Prostate gland (tissue), 2 donors: ENCODE results near the gene ARFRP1. TPM values are rescaled to one million over a fixed set of nuclear protein-coding genes. Genes with fewer than 3 reads are reported as not detected.

ENCODE experiments used
- DNase-seq: peaks from one replicate; pipeline ENCODE4 v3.0.0-alpha.2; 2019; ENCODE audit warnings: low spot score
- H3K27ac ChIP-seq, 2 donors: fragments of 200-600 bp; sonication (generic); 2 replicates each; pipeline ENCODE4 v1.5.1; 2017 to 2019
- H3K27me3 ChIP-seq: fragments of 200-600 bp; sonication (generic); replicated peaks from 2 replicates; pipeline ENCODE4 v1.5.1; 2019; ENCODE audit not compliant: insufficient read depth
- H3K36me3 ChIP-seq, 2 donors: fragments of 200-600 bp; sonication (generic); 1 replicate in 1 of 2; 2 replicates in 1 of 2; pipeline versions ENCODE4 v1.5.1 to v1.8.1; 2017 to 2019
- H3K4me1 ChIP-seq: fragments of 200-600 bp; sonication (generic); replicated peaks from 2 replicates; pipeline ENCODE4 v1.5.1; 2019
- H3K4me3 ChIP-seq, 2 donors: fragments of 200-600 bp; sonication (generic); 2 replicates each; pipeline ENCODE4 v1.5.1; 2017 to 2019
- H3K9me3 ChIP-seq: fragments of 200-600 bp; sonication (generic); 2 replicates; pipeline ENCODE4 v1.5.1; 2017
- CTCF ChIP-seq, 4 experiments: fragments of 200-600 bp in 2 of 4; fragments of 450-650 bp in 2 of 4; sonication (generic) in 2 of 4; IDR thresholded peaks; 1 replicate in 3 of 4; 2 replicates in 1 of 4; pipeline ENCODE4 v1.5.1; 2016 to 2019; ENCODE audit warnings: antibody characterized with exemption in 4 of 4, mild to moderate bottlenecking in 2 of 4, moderate library complexity in 2 of 4
- POLR2A ChIP-seq: fragments of 450-650 bp; IDR thresholded peaks from one replicate; pipeline ENCODE4 v1.6.1; 2016; ENCODE audit warnings: antibody characterized with exemption, mild to moderate bottlenecking
- POLR2AphosphoS5 ChIP-seq: sonication (generic); formaldehyde crosslinking; IDR thresholded peaks from one replicate; pipeline ENCODE4 v1.6.1; 2017; ENCODE audit warnings: antibody characterized with exemption
- WGBS: methylation state at CpG from one replicate; pipeline ENCODE4 v1.1.5; 2018; 5-methylcytosine and 5-hydroxymethylcytosine counted together
- intact Hi-C: fragments of 100-400 bp; cut with DNase I; formaldehyde crosslinking; loops from one replicate; pipeline ENCODE4 v1.14.2; 2022
- total RNA-seq, 2 donors: library from RNA; depleted of rRNA; stranded (reverse); fragments of >200 nt; gene quantifications; one replicate each; pipeline ENCODE4 v1.1.0, GENCODE V29; 2016

The ARFRP1 gene
- total RNA-seq, 2 donors from 2014 or later: 36.8 to 50.8 TPM

GRCh38 chr20:63680857-63681608 lies 26.7 kb downstream of the ARFRP1 start:
- H3K4me3 ChIP-seq: no peak overlapping the region
- no peaks in the 10 kb centered on the region for H3K4me1 ChIP-seq
- H3K27ac ChIP-seq: no peak overlapping the region
- WGBS: 88% methylated on average over 21 of the region's 23 CpGs
- no peak for TF ChIP-seq CTCF (IDR thresholded peaks at IDR 0.05)
- TF ChIP-seq POLR2A: no peak
- no peak for TF ChIP-seq POLR2AphosphoS5
- DNase-seq: no peak
- H3K36me3 ChIP-seq: no peaks in the 10 kb centered on the region
- no peaks in the 10 kb centered on the region for H3K27me3 ChIP-seq
- intact Hi-C loops: no loop called here
- no peaks in the 10 kb centered on the region for H3K9me3 ChIP-seq

- no peaks in the 10 kb centered on the region for H3K4me1 ChIP-seq
- H3K36me3 ChIP-seq: no peaks in the 10 kb centered on the region
- DNase-seq: no peak
- intact Hi-C loops: no loop called here
- no peak overlapping the region for H3K27ac ChIP-seq
- H3K4me3 ChIP-seq: no peak overlapping the region
- TF ChIP-seq POLR2A (no peak), CTCF (IDR thresholded peaks at IDR 0.05) (no peak), POLR2AphosphoS5 (no peak)
- H3K9me3 ChIP-seq: no peaks in the 10 kb centered on the region
- 98% methylated on average over 13 of the region's 13 CpGs for WGBS
- H3K27me3 ChIP-seq: no peaks in the 10 kb centered on the region
These were observed 27.3 kb downstream of the ARFRP1 start for GRCh38 chr20:63680427-63680826.

GRCh38 chr20:63679799-63680305 lies 27.9 kb downstream of the ARFRP1 start:
- no peak for TF ChIP-seq CTCF (IDR thresholded peaks at IDR 0.05)
- TF ChIP-seq POLR2AphosphoS5: no peak
- no peak for TF ChIP-seq POLR2A
- intact Hi-C loops: no loop called here
- 74% methylated on average over 19 of the region's 19 CpGs for WGBS

GRCh38 chr20:63678667-63679465 lies 28.9 kb downstream of the ARFRP1 start:
- Histone ChIP-seq H3K4me3 (no peak overlapping the region), H3K27me3 (no peaks in the 10 kb centered on the region), H3K4me1 (no peaks in the 10 kb centered on the region), H3K27ac (no peak overlapping the region), H3K9me3 (no peaks in the 10 kb centered on the region), H3K36me3 (no peaks in the 10 kb centered on the region)
- intact Hi-C loops: no loop called here
- TF ChIP-seq POLR2AphosphoS5 (no peak), CTCF (IDR thresholded peaks at IDR 0.05) (no peak), POLR2A (no peak)
- DNase-seq: no peak
- WGBS: 87% methylated on average over 35 of the region's 38 CpGs

More at GRCh38 chr20:63679799-63680305, 27.9 kb downstream of the ARFRP1 start:
- no peaks in the 10 kb centered on the region for H3K36me3 ChIP-seq
- H3K4me1 ChIP-seq: no peaks in the 10 kb centered on the region
- H3K4me3 ChIP-seq: no peak overlapping the region
- H3K27ac ChIP-seq: no peak overlapping the region
- no peak for DNase-seq
- no peaks in the 10 kb centered on the region for H3K9me3 ChIP-seq
- H3K27me3 ChIP-seq: no peaks in the 10 kb centered on the region
